GM12878 (cell line): ENCODE data around the gene FGF12. TPM values are rescaled to one million over a fixed set of nuclear protein-coding genes. Genes with fewer than 3 reads are reported as not detected.

Experiments used
- ATAC-seq: fragments of 200-7000 bp; cut with Tn5 transposase; 3 replicates; pipeline ENCODE4 v1.9.1; 2020; ENCODE audit warnings: mild to moderate bottlenecking, moderate library complexity
- BruUV-seq: library from RNA; stranded (reverse); fragments of 400-500 nt; replicated peaks from 2 replicates; lab custom pipeline; 2021; lab: Mats Ljungman, UMichigan
- CTCF ChIA-PET: fragments of 300-600 bp; sonication (Branson Sonifier 250); formaldehyde crosslinking; extraction: SDS; loops from one replicate; lab custom pipeline; 2021; ENCODE audit warnings: inconsistent platforms; lab: Yijun Ruan, JAX
- POLR2A ChIA-PET: fragments of 350-600 bp; formaldehyde crosslinking; extraction: SDS; loops from one replicate; lab custom pipeline; 2021; ENCODE audit warnings: inconsistent platforms; lab: Charles Lee
- RAD21 ChIA-PET: fragments of 300-600 bp; sonication (Branson Sonifier 250); formaldehyde crosslinking; loops from one replicate; lab custom pipeline; 2023; ENCODE audit warnings: antibody characterized with exemption; ENCODE audit not compliant: unreplicated experiment; lab: Charles Lee
- SMC1A ChIA-PET: fragments of 300-600 bp; sonication (Branson Sonifier 250); formaldehyde crosslinking; loops from one replicate; lab custom pipeline; 2023; ENCODE audit not compliant: unreplicated experiment, uncharacterized antibody; lab: Charles Lee
- DNase-seq: peaks from one replicate; pipeline ENCODE4 v3.0.0-alpha.2; 2011; ENCODE audit warnings: low read depth, low spot score
- FAIRE-seq: peaks from 3 replicates; lab custom pipeline; 2011; peaks lifted over from hg19 to GRCh38; lab: Jason Lieb, UNC
- H2AFZ ChIP-seq: 2 replicates; pipeline ENCODE4 v1.6.0; 2011; ENCODE audit warnings: low read depth, low read length, control low read depth; ENCODE audit not compliant: control insufficient read depth
- H3K27ac ChIP-seq: 2 replicates; pipeline ENCODE4 v1.5.1; 2011; ENCODE audit warnings: control low read depth; ENCODE audit not compliant: control insufficient read depth, insufficient read depth
- H3K27me3 ChIP-seq, 2 experiments: replicated peaks in 1 of 2; 2 replicates each; pipeline versions ENCODE4 v1.6.0 to v1.6.1; 2011; ENCODE audit warnings: low read length in 1 of 2; ENCODE audit not compliant: control insufficient read depth in 2 of 2, insufficient read depth in 2 of 2
- H3K36me3 ChIP-seq, 2 experiments: 2 replicates each; pipeline ENCODE4 v1.5.1; 2011; ENCODE audit warnings: low read length in 1 of 2; ENCODE audit not compliant: control insufficient read depth in 2 of 2, insufficient read depth in 2 of 2
- H3K4me1 ChIP-seq: 2 replicates; pipeline ENCODE4 v1.6.1; 2011; ENCODE audit warnings: mild to moderate bottlenecking, low read length, moderate library complexity, mixed read lengths; ENCODE audit not compliant: control insufficient read depth, insufficient read depth
- H3K4me2 ChIP-seq: 2 replicates; pipeline ENCODE4 v1.6.0; 2011; ENCODE audit warnings: control low read depth; ENCODE audit not compliant: control insufficient read depth, insufficient read depth
- H3K4me3 ChIP-seq: fragments of 200-600 bp; sonication (generic); 2 replicates; pipeline ENCODE4 v1.5.1; 2016
- H3K79me2 ChIP-seq: 2 replicates; pipeline ENCODE4 v1.6.0; 2011; ENCODE audit warnings: low read length; ENCODE audit not compliant: control insufficient read depth, insufficient read depth
- H3K9ac ChIP-seq: 2 replicates; pipeline ENCODE4 v1.8.0; 2011; ENCODE audit warnings: low read length, control low read depth, mixed read lengths; ENCODE audit not compliant: control insufficient read depth, insufficient read depth
- H3K9me3 ChIP-seq: replicated peaks from 3 replicates; pipeline ENCODE4 v1.5.1; 2011; ENCODE audit warnings: mild to moderate bottlenecking, low read length; ENCODE audit not compliant: control insufficient read depth, insufficient read depth
- H4K20me1 ChIP-seq: 2 replicates; pipeline ENCODE4 v1.6.0; 2011; ENCODE audit not compliant: control insufficient read depth, insufficient read depth
- CBX3 ChIP-seq: fragments of 200-600 bp; sonication (generic); IDR thresholded peaks from 2 replicates; pipeline ENCODE4 v1.6.1; 2016; ENCODE audit warnings: low read depth, borderline replicate concordance
- CREM ChIP-seq: IDR thresholded peaks from 2 replicates; pipeline ENCODE4 v1.6.1; 2014; ENCODE audit warnings: antibody characterized with exemption, low read depth
- GABPA ChIP-seq: IDR thresholded peaks from 2 replicates; pipeline ENCODE4 v1.6.1; 2014; ENCODE audit warnings: antibody characterized with exemption, low read depth, mild to moderate bottlenecking, inconsistent platforms
- HDAC2 ChIP-seq: fragments of 200-600 bp; sonication (generic); IDR thresholded peaks from 2 replicates; pipeline ENCODE4 v1.6.1; 2017
- MEF2A ChIP-seq: IDR thresholded peaks from 2 replicates; pipeline ENCODE4 v1.6.1; 2011; ENCODE audit warnings: low read depth, mild to moderate bottlenecking, low read length, moderate library complexity; ENCODE audit not compliant: insufficient read depth
- MYB ChIP-seq: fragments of 150-350 bp; IDR thresholded peaks from 2 replicates; pipeline ENCODE4 v1.6.1; 2014; ENCODE audit warnings: mild to moderate bottlenecking, low read depth, low read length, borderline replicate concordance
- MYC ChIP-seq: IDR thresholded peaks from 2 replicates; pipeline ENCODE4 v1.6.1; 2011; ENCODE audit warnings: mild to moderate bottlenecking, low read length, moderate library complexity, inconsistent platforms; ENCODE audit not compliant: insufficient read depth, insufficient replicate concordance, insufficient read length, severe bottlenecking
- NRF1 ChIP-seq: conservative IDR thresholded peaks from 2 replicates; pipeline ENCODE4 v1.6.1; 2011; ENCODE audit warnings: mild to moderate bottlenecking, low read depth, low read length, improper control_type of control experiment
- POLR2A ChIP-seq: IDR thresholded peaks from 2 replicates; pipeline ENCODE4 v1.6.1; 2011; ENCODE audit warnings: low read depth, mild to moderate bottlenecking, low read length
- RUNX3 ChIP-seq: IDR thresholded peaks from 2 replicates; pipeline ENCODE4 v1.6.1; 2012; ENCODE audit warnings: low read length, inconsistent platforms
- SREBF1 ChIP-seq: IDR thresholded peaks from 2 replicates; pipeline ENCODE4 v1.6.1; 2012; ENCODE audit warnings: mild to moderate bottlenecking, low read length
- TBL1XR1 ChIP-seq: IDR thresholded peaks from 2 replicates; pipeline ENCODE4 v1.6.1; 2012; ENCODE audit warnings: low read depth, low read length, improper control_type of control experiment
- ZNF24 ChIP-seq: fragments of 450-650 bp; IDR thresholded peaks from 2 replicates; pipeline ENCODE4 v1.6.1; 2017; ENCODE audit warnings: antibody characterized with exemption, mild to moderate bottlenecking
- ZNF274 ChIP-seq: IDR thresholded peaks from one replicate; pipeline ENCODE4 v1.8.0; 2011; ENCODE audit not compliant: insufficient read length, insufficient read depth
- WGBS: methylation state at CpG from one replicate; pipeline ENCODE4 v1.1.6; 2016; ENCODE audit warnings: low lambda C conversion rate; ENCODE audit not compliant: insufficient replicate concordance, insufficient coverage; ENCODE audit errors: missing lambda C conversion rate; 5-methylcytosine and 5-hydroxymethylcytosine counted together
- in situ Hi-C: fragments of 300-500 bp; cut with MboI; formaldehyde crosslinking; loops from 9 replicates; pipeline ENCODE4 v1.14.3; 2018; ENCODE audit warnings: mixed read lengths
- intact Hi-C: fragments of 100-400 bp; cut with micrococcal nuclease; formaldehyde crosslinking; loops from one replicate; pipeline ENCODE4 v1.14.2; 2022; ENCODE audit not compliant: unreplicated experiment
- polyA plus RNA-seq, 11 experiments: library from polyadenylated mRNA; depleted of rRNA in 4 of 11; unstranded in 6 of 11; stranded (reverse) in 5 of 11; fragments of >200 nt; fragmentation: Nextera tagmentation in 4 of 11; fragmentation: Illumina TruSeq in 1 of 11; extraction: Ambion mirVana in 4 of 11; extraction: Trizol in 1 of 11; gene quantifications; 1 replicate in 1 of 11; 2 replicates in 10 of 11; pipeline versions ENCODE4 v1.2.1 to v1.2.3, GENCODE V29; 2011 to 2016; ENCODE audit warnings: inconsistent platforms in 2 of 11, missing spikeins in 2 of 11, low read depth in 1 of 11
- total RNA-seq, 4 experiments: library from RNA; depleted of rRNA in 3 of 4; stranded (reverse); fragments of >200 nt in 3 of 4; fragmentation: Illumina TruSeq in 1 of 4; extraction: Trizol in 1 of 4; gene quantifications; 2 replicates each; pipeline versions ENCODE4 v1.2.1 to v1.2.3, GENCODE V29; 2013 to 2021
- TF ChIP-seq, protein P1 (sequence below): IDR thresholded peaks from 2 replicates; pipeline ENCODE4 v1.6.1; 2011; ENCODE audit warnings: low read depth, mild to moderate bottlenecking, low read length, moderate library complexity, borderline replicate concordance; ENCODE audit errors: extremely low read depth
- TF ChIP-seq, protein P2 (sequence below): IDR thresholded peaks from 2 replicates; pipeline ENCODE4 v1.6.1; 2012; ENCODE audit warnings: low read length, inconsistent platforms

FGF12 gene
- total and polyA plus RNA-seq, 10 of the 15 experiments (the other 5 are each of a cell fraction or from before 2014, with no cell fraction given): 0.03 to 0.43 (median 0.13) TPM; not detected in 7

- BruUV-seq: no TSS peak
- intact Hi-C loops (no loop called here), in situ Hi-C loops (no loop called here)
- no peak for TF ChIP-seq GABPA
- Histone ChIP-seq H3K4me2 (no peak overlapping the region), H3K27ac (no peak overlapping the region), H2AFZ (no peak overlapping the region), H3K36me3 (no peaks in the 10 kb centered on the region), H3K9me3 (no peaks in the 10 kb centered on the region), H3K4me3 (no peak overlapping the region), H3K9ac (no peak overlapping the region), H3K4me1 (no peaks in the 10 kb centered on the region), H4K20me1 (no peaks in the 10 kb centered on the region), H3K79me2 (no peaks in the 10 kb centered on the region), H3K27me3 (no peaks in the 10 kb centered on the region)
- DNase-seq: no peak
- ATAC-seq: no peak
- ChIA-PET POLR2A (no interaction called here), CTCF (no interaction called here), RAD21 (no interaction called here), SMC1A (no interaction called here)
- 0% methylated on average over 2 of the region's 2 CpGs for WGBS
- no peak for FAIRE-seq
Observed at GRCh38 chr3:192597506-192597905, 129.8 kb downstream of the FGF12 start.

DNA sequence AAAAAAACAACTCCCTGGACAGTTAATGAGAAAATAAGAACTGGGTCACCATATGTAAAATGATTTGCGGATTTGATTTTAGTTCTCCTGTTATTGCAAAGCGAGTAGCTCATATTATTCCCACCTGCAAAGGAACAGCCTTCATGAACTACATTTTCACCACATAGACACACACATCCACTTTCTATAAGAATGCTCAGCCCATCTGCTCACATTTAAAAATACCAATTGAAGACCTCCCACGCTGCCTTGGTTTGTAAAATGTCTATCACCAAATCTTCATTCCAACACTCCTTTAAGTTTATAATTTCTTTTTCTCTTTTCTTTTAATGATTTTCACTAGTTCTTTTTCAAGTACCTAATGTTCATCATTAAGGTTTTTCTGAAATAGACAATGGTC is 148.6 kb downstream of the FGF12 start:
- H3K9ac ChIP-seq: no peak overlapping the region
- no peaks in the 10 kb centered on the region for H3K36me3 ChIP-seq
- H2AFZ ChIP-seq: no peak overlapping the region
- no peak overlapping the region for H3K4me3 ChIP-seq
- DNase-seq: no peak
- ChIA-PET POLR2A (no interaction called here), CTCF (no interaction called here), RAD21 (no interaction called here), SMC1A (no interaction called here)
- H3K27me3 ChIP-seq: no peaks in the 10 kb centered on the region
- TF ChIP-seq POLR2A (no peak), CBX3 (no peak), MYB (no peak), HDAC2 (no peak), ZNF24 (no peak), TBL1XR1 (no peak), NRF1 (no peak), MYC (no peak), RUNX3 (no peak), CREM (no peak), SREBF1 (no peak), MEF2A (no peak), ZNF274 (no peak)
- TF ChIP-seq, protein P1, sequence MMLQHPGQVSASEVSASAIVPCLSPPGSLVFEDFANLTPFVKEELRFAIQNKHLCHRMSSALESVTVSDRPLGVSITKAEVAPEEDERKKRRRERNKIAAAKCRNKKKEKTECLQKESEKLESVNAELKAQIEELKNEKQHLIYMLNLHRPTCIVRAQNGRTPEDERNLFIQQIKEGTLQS: no peak
- TF ChIP-seq, protein P2, sequence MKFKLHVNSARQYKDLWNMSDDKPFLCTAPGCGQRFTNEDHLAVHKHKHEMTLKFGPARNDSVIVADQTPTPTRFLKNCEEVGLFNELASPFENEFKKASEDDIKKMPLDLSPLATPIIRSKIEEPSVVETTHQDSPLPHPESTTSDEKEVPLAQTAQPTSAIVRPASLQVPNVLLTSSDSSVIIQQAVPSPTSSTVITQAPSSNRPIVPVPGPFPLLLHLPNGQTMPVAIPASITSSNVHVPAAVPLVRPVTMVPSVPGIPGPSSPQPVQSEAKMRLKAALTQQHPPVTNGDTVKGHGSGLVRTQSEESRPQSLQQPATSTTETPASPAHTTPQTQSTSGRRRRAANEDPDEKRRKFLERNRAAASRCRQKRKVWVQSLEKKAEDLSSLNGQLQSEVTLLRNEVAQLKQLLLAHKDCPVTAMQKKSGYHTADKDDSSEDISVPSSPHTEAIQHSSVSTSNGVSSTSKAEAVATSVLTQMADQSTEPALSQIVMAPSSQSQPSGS: no peak
- WGBS: 81% methylated on average over 3 of the region's 3 CpGs
- H3K9me3 ChIP-seq: no peaks in the 10 kb centered on the region
- BruUV-seq: no TSS peak
- ATAC-seq: no peak
- H4K20me1 ChIP-seq: no peaks in the 10 kb centered on the region
- H3K27ac ChIP-seq: no peak overlapping the region
- in situ Hi-C loops: no loop called here
- intact Hi-C loops: no loop called here
- FAIRE-seq: no peak
- H3K4me1 ChIP-seq: no peaks in the 10 kb centered on the region
- H3K79me2 ChIP-seq: no peaks in the 10 kb centered on the region
- no peak overlapping the region for H3K4me2 ChIP-seq
